Measurements from ENCODE around the gene ACIN1. TPM values are rescaled to one million over a fixed set of nuclear protein-coding genes. Genes with fewer than 3 reads are reported as not detected.

The ACIN1 gene
- total and polyA plus RNA-seq, 2 donors (not counting 1 experiment from before 2014, with no cell fraction given) = 75.1 to 94.0 TPM

DNA sequence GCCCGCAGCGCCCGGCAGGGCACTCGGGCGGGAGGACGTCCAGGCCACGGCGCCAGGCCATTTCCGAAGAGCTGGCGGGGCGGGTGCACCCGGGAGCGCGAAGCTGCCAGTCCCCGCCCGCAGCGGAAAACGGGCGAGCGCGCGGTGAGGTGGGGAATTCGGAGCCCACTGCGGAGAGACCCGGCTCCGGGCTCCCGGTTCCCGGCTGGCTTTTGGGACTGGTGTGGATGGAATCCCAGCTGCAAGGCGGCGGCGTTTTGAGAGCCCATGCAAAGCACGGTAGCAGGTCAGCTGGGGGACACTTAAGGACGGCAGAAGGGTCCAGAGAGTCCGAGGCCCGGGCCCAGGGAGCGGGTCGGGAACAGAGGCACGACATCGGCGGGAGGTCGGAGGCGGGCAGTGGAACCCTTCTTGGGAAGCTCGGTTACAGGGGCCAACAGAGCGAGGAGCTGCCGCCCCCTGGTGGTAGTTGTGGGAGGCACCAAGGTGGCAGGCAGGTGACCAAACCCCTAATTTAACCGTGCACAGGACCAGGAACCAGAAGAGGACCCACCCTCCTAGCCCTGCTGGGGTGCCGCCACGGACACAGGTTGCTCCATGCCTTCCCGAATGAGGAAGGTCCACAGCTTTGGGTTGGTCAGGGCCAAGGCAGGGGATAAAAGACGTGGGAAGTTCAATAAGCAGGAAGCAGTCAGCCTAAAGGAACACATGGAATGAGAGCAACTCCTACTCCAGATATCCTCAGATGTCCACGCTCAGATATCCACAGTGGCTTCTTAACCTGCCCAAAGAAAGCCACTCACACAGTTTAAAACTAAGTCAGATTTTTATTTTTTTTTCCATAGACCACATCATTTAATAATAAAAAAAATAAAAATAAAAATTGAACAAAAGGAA, 36.9 kb downstream of the ACIN1 start:
- Histone ChIP-seq H4K20me1 (ENCODE audit: control insufficient read depth, extremely low read depth, insufficient read depth, low read length) (no peaks in the 10 kb centered on the region), H3K4me1 (ENCODE audit: control insufficient read depth, extremely low read depth, insufficient read depth, low read length) (peaks cover 24% of the 10 kb centered on the region), H3K27me3 (ENCODE audit: control insufficient read depth, insufficient read depth, low read length) (no peaks in the 10 kb centered on the region), H3K9ac (ENCODE audit: insufficient read depth, low read length) (peak overlapping the region; percentile 46), H3K4me3 (replicated peaks in 1 of 4; ENCODE audit: control extremely low read depth in 1 of 4, insufficient read depth in 1 of 4, low read depth in 3 of 4, low read length in 4 of 4) (peak overlapping the region; percentile 38 to 63 (median 52)), H3K79me2 (ENCODE audit: control insufficient read depth, insufficient read depth, low read length) (peaks cover 6% of the 10 kb centered on the region), H3K4me2 (ENCODE audit: extremely low read depth, insufficient read depth, low read length) (peak overlapping the region; percentile 87), H3K9me3 (ENCODE audit: control insufficient read depth, insufficient read depth, low read depth, low read length) (no peaks in the 10 kb centered on the region), H3K27ac (ENCODE audit: insufficient read depth, low read length) (peak overlapping the region; percentile 45), H3K36me3 (ENCODE audit: control insufficient read depth, insufficient read depth, low read length) (peaks cover 25% of the 10 kb centered on the region), H2AFZ (ENCODE audit: low read length) (no peak overlapping the region)
- TF ChIP-seq, protein P1, sequence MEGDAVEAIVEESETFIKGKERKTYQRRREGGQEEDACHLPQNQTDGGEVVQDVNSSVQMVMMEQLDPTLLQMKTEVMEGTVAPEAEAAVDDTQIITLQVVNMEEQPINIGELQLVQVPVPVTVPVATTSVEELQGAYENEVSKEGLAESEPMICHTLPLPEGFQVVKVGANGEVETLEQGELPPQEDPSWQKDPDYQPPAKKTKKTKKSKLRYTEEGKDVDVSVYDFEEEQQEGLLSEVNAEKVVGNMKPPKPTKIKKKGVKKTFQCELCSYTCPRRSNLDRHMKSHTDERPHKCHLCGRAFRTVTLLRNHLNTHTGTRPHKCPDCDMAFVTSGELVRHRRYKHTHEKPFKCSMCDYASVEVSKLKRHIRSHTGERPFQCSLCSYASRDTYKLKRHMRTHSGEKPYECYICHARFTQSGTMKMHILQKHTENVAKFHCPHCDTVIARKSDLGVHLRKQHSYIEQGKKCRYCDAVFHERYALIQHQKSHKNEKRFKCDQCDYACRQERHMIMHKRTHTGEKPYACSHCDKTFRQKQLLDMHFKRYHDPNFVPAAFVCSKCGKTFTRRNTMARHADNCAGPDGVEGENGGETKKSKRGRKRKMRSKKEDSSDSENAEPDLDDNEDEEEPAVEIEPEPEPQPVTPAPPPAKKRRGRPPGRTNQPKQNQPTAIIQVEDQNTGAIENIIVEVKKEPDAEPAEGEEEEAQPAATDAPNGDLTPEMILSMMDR (conservative IDR thresholded peaks at IDR 0.05 in 1 of 2, IDR thresholded peaks at IDR 0.05 in 1 of 2; ENCODE audit: low read depth in 1 of 2, low read length in 2 of 2) = peak; percentile 90 to 92
- no peak for TF ChIP-seq EZH2 (IDR thresholded peaks at IDR 0.05; ENCODE audit: low read length, missing control alignments)
- peak; percentile 73 to 81 for DNase-seq (ENCODE audit: low read depth in 2 of 2)

DNA sequence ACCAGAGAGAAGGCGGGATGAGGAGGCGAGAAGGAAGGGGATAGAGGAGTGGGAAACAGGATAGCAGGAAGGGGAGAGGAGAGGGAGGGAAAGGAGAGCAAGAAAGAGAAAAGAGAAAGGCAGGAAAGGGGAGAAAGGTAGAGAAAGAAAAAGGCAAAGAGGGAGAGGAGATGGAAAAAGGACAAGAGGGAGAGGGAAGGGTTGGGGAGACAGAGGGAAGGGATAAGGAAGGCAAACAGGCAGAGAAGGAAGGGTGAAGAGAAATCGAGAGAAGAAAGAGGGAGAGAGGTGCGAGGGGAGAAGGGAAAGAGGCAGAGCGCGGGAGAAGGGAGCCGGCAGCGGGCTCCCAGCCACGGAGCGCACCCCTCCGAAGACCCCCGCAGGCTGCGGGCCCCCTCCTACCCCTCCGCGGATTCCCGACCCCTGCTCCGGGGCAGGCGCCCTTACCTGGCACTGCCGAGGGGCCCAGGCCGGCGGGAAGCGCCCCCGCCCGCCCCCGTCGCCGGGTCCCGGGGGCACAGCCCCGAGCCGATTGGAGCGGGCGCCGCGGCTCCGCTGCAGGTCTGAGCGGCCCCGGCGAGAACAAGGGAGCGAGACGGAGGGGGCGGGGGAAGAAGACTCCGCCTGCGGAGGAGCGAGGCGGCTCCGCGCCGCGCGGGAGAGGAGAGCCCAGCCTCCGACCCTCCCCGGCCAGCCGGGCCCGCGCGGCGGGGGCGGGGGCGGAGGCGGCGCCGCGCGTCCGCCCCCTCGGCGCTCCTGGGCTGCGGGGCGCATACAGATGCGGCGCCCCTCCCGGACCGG, 37.8 kb downstream of the ACIN1 start, which contains the start of gene CDH24:
TSS of gene CDH24 (minus strand) at position 565 of the 801 bp plus-strand sequence. CDS start 1,787 bp downstream, outside the sequence.
- H3K79me2 ChIP-seq (ENCODE audit: control insufficient read depth, insufficient read depth, low read length) = peaks cover 6% of the 10 kb centered on the region
- H3K36me3 ChIP-seq (ENCODE audit: control insufficient read depth, insufficient read depth, low read length) = peaks cover 22% of the 10 kb centered on the region
- peak; percentile 58 to 64 for DNase-seq (ENCODE audit: low read depth in 2 of 2)
- H2AFZ ChIP-seq (ENCODE audit: low read length) = no peak within 1 kb of the TSS
- H3K9me3 ChIP-seq (ENCODE audit: control insufficient read depth, insufficient read depth, low read depth, low read length) = no peaks in the 10 kb centered on the region
- H3K4me3 ChIP-seq (replicated peaks in 1 of 4; ENCODE audit: control extremely low read depth in 1 of 4, insufficient read depth in 1 of 4, low read depth in 3 of 4, low read length in 4 of 4) = peak within 1 kb of the TSS; percentile 53 to 63 (median 56)
- peak within 1 kb of the TSS; percentile 87 for H3K4me2 ChIP-seq (ENCODE audit: extremely low read depth, insufficient read depth, low read length)
- peak within 1 kb of the TSS; percentile 45 for H3K27ac ChIP-seq (ENCODE audit: insufficient read depth, low read length)
- H3K4me1 ChIP-seq (ENCODE audit: control insufficient read depth, extremely low read depth, insufficient read depth, low read length) = peaks cover 16% of the 10 kb centered on the region
- H3K27me3 ChIP-seq (ENCODE audit: control insufficient read depth, insufficient read depth, low read length) = no peaks in the 10 kb centered on the region
- no peaks in the 10 kb centered on the region for H4K20me1 ChIP-seq (ENCODE audit: control insufficient read depth, extremely low read depth, insufficient read depth, low read length)
- peak within 1 kb of the TSS; percentile 65 for H3K9ac ChIP-seq (ENCODE audit: insufficient read depth, low read length)
- TF ChIP-seq, protein P1 (conservative IDR thresholded peaks at IDR 0.05 in 1 of 2, IDR thresholded peaks at IDR 0.05 in 1 of 2; ENCODE audit: low read depth in 1 of 2, low read length in 2 of 2) = no peak
- no peak for TF ChIP-seq EZH2 (IDR thresholded peaks at IDR 0.05; ENCODE audit: low read length, missing control alignments)

Data from fibroblast of lung (primary cell).